GM12878 (cell line): ENCODE measurements around the gene GCNT3. TPM values are rescaled to one million over a fixed set of nuclear protein-coding genes. Genes with fewer than 3 reads are reported as not detected.

Experiments used
- ATAC-seq: fragments of 200-7000 bp; cut with Tn5 transposase; 3 replicates; pipeline ENCODE4 v1.9.1; 2020; ENCODE audit warnings: mild to moderate bottlenecking, moderate library complexity
- BruUV-seq: library from RNA; stranded (reverse); fragments of 400-500 nt; replicated peaks from 2 replicates; lab custom pipeline; 2021; lab: Mats Ljungman, UMichigan
- CTCF ChIA-PET: fragments of 300-600 bp; sonication (Branson Sonifier 250); formaldehyde crosslinking; extraction: SDS; loops from one replicate; lab custom pipeline; 2021; ENCODE audit warnings: inconsistent platforms; lab: Yijun Ruan, JAX
- POLR2A ChIA-PET: fragments of 350-600 bp; formaldehyde crosslinking; extraction: SDS; loops from one replicate; lab custom pipeline; 2021; ENCODE audit warnings: inconsistent platforms; lab: Charles Lee
- RAD21 ChIA-PET: fragments of 300-600 bp; sonication (Branson Sonifier 250); formaldehyde crosslinking; loops from one replicate; lab custom pipeline; 2023; ENCODE audit warnings: antibody characterized with exemption; ENCODE audit not compliant: unreplicated experiment; lab: Charles Lee
- SMC1A ChIA-PET: fragments of 300-600 bp; sonication (Branson Sonifier 250); formaldehyde crosslinking; loops from one replicate; lab custom pipeline; 2023; ENCODE audit not compliant: unreplicated experiment, uncharacterized antibody; lab: Charles Lee
- DNase-seq: peaks from one replicate; pipeline ENCODE4 v3.0.0-alpha.2; 2011; ENCODE audit warnings: low read depth, low spot score
- FAIRE-seq: peaks from 3 replicates; lab custom pipeline; 2011; peaks lifted over from hg19 to GRCh38; lab: Jason Lieb, UNC
- H2AFZ ChIP-seq: 2 replicates; pipeline ENCODE4 v1.6.0; 2011; ENCODE audit warnings: low read depth, low read length, control low read depth; ENCODE audit not compliant: control insufficient read depth
- H3K27ac ChIP-seq: 2 replicates; pipeline ENCODE4 v1.5.1; 2011; ENCODE audit warnings: control low read depth; ENCODE audit not compliant: control insufficient read depth, insufficient read depth
- H3K27me3 ChIP-seq, 2 experiments: replicated peaks in 1 of 2; 2 replicates each; pipeline versions ENCODE4 v1.6.0 to v1.6.1; 2011; ENCODE audit warnings: low read length in 1 of 2; ENCODE audit not compliant: control insufficient read depth in 2 of 2, insufficient read depth in 2 of 2
- H3K36me3 ChIP-seq, 2 experiments: 2 replicates each; pipeline ENCODE4 v1.5.1; 2011; ENCODE audit warnings: low read length in 1 of 2; ENCODE audit not compliant: control insufficient read depth in 2 of 2, insufficient read depth in 2 of 2
- H3K4me1 ChIP-seq: 2 replicates; pipeline ENCODE4 v1.6.1; 2011; ENCODE audit warnings: mild to moderate bottlenecking, low read length, moderate library complexity, mixed read lengths; ENCODE audit not compliant: control insufficient read depth, insufficient read depth
- H3K4me2 ChIP-seq: 2 replicates; pipeline ENCODE4 v1.6.0; 2011; ENCODE audit warnings: control low read depth; ENCODE audit not compliant: control insufficient read depth, insufficient read depth
- H3K4me3 ChIP-seq: fragments of 200-600 bp; sonication (generic); 2 replicates; pipeline ENCODE4 v1.5.1; 2016
- H3K79me2 ChIP-seq: 2 replicates; pipeline ENCODE4 v1.6.0; 2011; ENCODE audit warnings: low read length; ENCODE audit not compliant: control insufficient read depth, insufficient read depth
- H3K9ac ChIP-seq: 2 replicates; pipeline ENCODE4 v1.8.0; 2011; ENCODE audit warnings: low read length, control low read depth, mixed read lengths; ENCODE audit not compliant: control insufficient read depth, insufficient read depth
- H3K9me3 ChIP-seq: replicated peaks from 3 replicates; pipeline ENCODE4 v1.5.1; 2011; ENCODE audit warnings: mild to moderate bottlenecking, low read length; ENCODE audit not compliant: control insufficient read depth, insufficient read depth
- H4K20me1 ChIP-seq: 2 replicates; pipeline ENCODE4 v1.6.0; 2011; ENCODE audit not compliant: control insufficient read depth, insufficient read depth
- CREB1 ChIP-seq: IDR thresholded peaks from 2 replicates; pipeline ENCODE4 v1.6.1; 2012; ENCODE audit warnings: low read depth, mild to moderate bottlenecking, inconsistent platforms
- CTCF ChIP-seq, 3 experiments: IDR thresholded peaks in 2 of 3; conservative IDR thresholded peaks in 1 of 3; 2 replicates each; pipeline ENCODE4 v1.5.1; 2011; ENCODE audit warnings: low read depth in 3 of 3, low read length in 3 of 3, mild to moderate bottlenecking in 3 of 3, control low read depth in 2 of 3, moderate library complexity in 2 of 3, inconsistent platforms in 1 of 3, mixed read lengths in 1 of 3; ENCODE audit not compliant: control insufficient read depth in 2 of 3, insufficient read depth in 1 of 3; ENCODE audit errors: extremely low read depth in 1 of 3
- NFXL1 ChIP-seq: fragments of 450-650 bp; IDR thresholded peaks from 2 replicates; pipeline ENCODE4 v1.6.1; 2017; ENCODE audit warnings: antibody characterized with exemption, mild to moderate bottlenecking, borderline replicate concordance
- POLR2AphosphoS2 ChIP-seq: IDR thresholded peaks from 2 replicates; pipeline ENCODE4 v1.6.1; 2011; ENCODE audit warnings: low read depth, mild to moderate bottlenecking, low read length, improper control_type of control experiment, moderate library complexity
- RB1 ChIP-seq: fragments of 450-650 bp; formaldehyde crosslinking; IDR thresholded peaks from 2 replicates; pipeline ENCODE4 v1.6.1; 2017; ENCODE audit warnings: mild to moderate bottlenecking, borderline replicate concordance
- RELA ChIP-seq: fragments of 450-650 bp; IDR thresholded peaks from 2 replicates; pipeline ENCODE4 v1.8.0; 2014; ENCODE audit warnings: borderline replicate concordance; ENCODE audit not compliant: partially characterized antibody
- SMAD1 ChIP-seq: fragments of 450-650 bp; IDR thresholded peaks from 2 replicates; pipeline ENCODE4 v1.6.1; 2018; ENCODE audit warnings: mild to moderate bottlenecking, low read depth; ENCODE audit not compliant: partially characterized antibody
- ZBTB33 ChIP-seq: fragments of 450-650 bp; IDR thresholded peaks from 2 replicates; pipeline ENCODE4 v1.6.1; 2017; ENCODE audit warnings: mild to moderate bottlenecking
- whole genome bisulfite sequencing: methylation state at CpG from one replicate; pipeline ENCODE4 v1.1.6; 2016; ENCODE audit warnings: low lambda C conversion rate; ENCODE audit not compliant: insufficient replicate concordance, insufficient coverage; ENCODE audit errors: missing lambda C conversion rate; 5-methylcytosine and 5-hydroxymethylcytosine counted together
- in situ Hi-C: fragments of 300-500 bp; cut with MboI; formaldehyde crosslinking; loops from 9 replicates; pipeline ENCODE4 v1.14.3; 2018; ENCODE audit warnings: mixed read lengths
- intact Hi-C: fragments of 100-400 bp; cut with micrococcal nuclease; formaldehyde crosslinking; loops from one replicate; pipeline ENCODE4 v1.14.2; 2022; ENCODE audit not compliant: unreplicated experiment
- polyA plus RNA-seq, 11 experiments: library from polyadenylated mRNA; depleted of rRNA in 4 of 11; unstranded in 6 of 11; stranded (reverse) in 5 of 11; fragments of >200 nt; fragmentation: Nextera tagmentation in 4 of 11; fragmentation: Illumina TruSeq in 1 of 11; extraction: Ambion mirVana in 4 of 11; extraction: Trizol in 1 of 11; gene quantifications; 1 replicate in 1 of 11; 2 replicates in 10 of 11; pipeline versions ENCODE4 v1.2.1 to v1.2.3, GENCODE V29; 2011 to 2016; ENCODE audit warnings: inconsistent platforms in 2 of 11, missing spikeins in 2 of 11, low read depth in 1 of 11
- total RNA-seq, 4 experiments: library from RNA; depleted of rRNA in 3 of 4; stranded (reverse); fragments of >200 nt in 3 of 4; fragmentation: Illumina TruSeq in 1 of 4; extraction: Trizol in 1 of 4; gene quantifications; 2 replicates each; pipeline versions ENCODE4 v1.2.1 to v1.2.3, GENCODE V29; 2013 to 2021

The GCNT3 gene
- total and polyA plus RNA-seq, 10 of the 15 experiments (the other 5 are each of a cell fraction or from before 2014, with no cell fraction given): 0.03 to 0.53 (median 0.25) TPM; not detected in 2

- Histone ChIP-seq H3K27ac (no peak overlapping the region), H3K9ac (no peak overlapping the region), H3K36me3 (no peaks in the 10 kb centered on the region), H3K27me3 (no peaks in the 10 kb centered on the region), H3K4me3 (no peak overlapping the region), H3K79me2 (no peaks in the 10 kb centered on the region), H4K20me1 (no peaks in the 10 kb centered on the region), H3K9me3 (peaks cover 3% of the 10 kb centered on the region; the same call in 2 of the 3 replicates), H3K4me1 (peaks cover 5% of the 10 kb centered on the region; the same call in 1 of the 2 replicates), H3K4me2 (no peak overlapping the region), H2AFZ (no peak overlapping the region)
- ChIA-PET CTCF (no interaction called here), SMC1A (interaction anchor here (0.5 kb wide), 1 partner anchor 99 kb away, joined by 3 read pairs; no protein-coding TSS in a partner anchor), RAD21 (interaction anchor here (0.9 kb wide), 1 partner anchor 90 kb away, joined by 3 read pairs; no protein-coding TSS in a partner anchor), POLR2A (no interaction called here)
- intact Hi-C loops (no loop called here), in situ Hi-C loops (no loop called here)
- BruUV-seq: no TSS peak
- DNase-seq (no peak), ATAC-seq (no peak), FAIRE-seq (no peak)
- WGBS: 33% methylated on average over 4 of the region's 4 CpGs
- TF ChIP-seq NFXL1 (no peak), RB1 (no peak), ZBTB33 (no peak), CREB1 (no peak), POLR2AphosphoS2 (no peak), CTCF (IDR thresholded peaks at IDR 0.05 in 2 of 3, conservative IDR thresholded peaks at IDR 0.05 in 1 of 3; ENCODE audit: control insufficient read depth in 2 of 3, extremely low read depth in 1 of 3, insufficient read depth in 1 of 3, low read depth in 3 of 3, low read length in 3 of 3) (no peak), SMAD1 (no peak), RELA (no peak)
These were observed 6.8 kb downstream of the GCNT3 start for GRCh38 chr15:59618406-59618805.
